Lower lobe of right lung (tissue), 2 donors: ENCODE data around the gene RNF43. TPM values are rescaled to one million over a fixed set of nuclear protein-coding genes. Genes with fewer than 3 reads are reported as not detected.

Source experiments
- ATAC-seq, 2 donors: fragments of 200-7000 bp; cut with Tn5 transposase; one replicate each; pipeline ENCODE4 v1.9.1; 2020 to 2022; ENCODE audit warnings: mild to moderate bottlenecking in 2 of 2, moderate library complexity in 2 of 2
- DNase-seq: peaks from one replicate; pipeline ENCODE4 v3.0.0-alpha.2; 2020
- H3K27ac ChIP-seq: fragments of 200-600 bp; one replicate; pipeline ENCODE4 v1.8.0; 2022
- H3K27me3 ChIP-seq: fragments of 200-600 bp; one replicate; pipeline ENCODE4 v1.8.0; 2022; ENCODE audit warnings: low read depth
- H3K36me3 ChIP-seq: fragments of 200-600 bp; one replicate; pipeline ENCODE4 v1.8.0; 2022; ENCODE audit warnings: mild to moderate bottlenecking
- H3K4me1 ChIP-seq: fragments of 200-600 bp; one replicate; pipeline ENCODE4 v1.8.0; 2022
- H3K4me3 ChIP-seq: fragments of 200-600 bp; one replicate; pipeline ENCODE4 v1.8.0; 2022; ENCODE audit warnings: mild to moderate bottlenecking
- H3K9me3 ChIP-seq: fragments of 200-600 bp; one replicate; pipeline ENCODE4 v1.8.0; 2022
- intact Hi-C: fragments of 100-400 bp; cut with DNase I; formaldehyde crosslinking; loops from one replicate; pipeline ENCODE4 v1.11.0; 2022
- total RNA-seq: library from RNA; stranded (reverse); fragmentation: NEBNext Ultra II Directional; extraction: Animal tissue kit (Norgen Biotek cat#: 25700); gene quantifications from one replicate; pipeline ENCODE4 v1.2.1, GENCODE V29; 2021
- TF ChIP-seq, protein P1 (sequence below): fragments of 200-600 bp; IDR thresholded peaks from one replicate; pipeline ENCODE4 v1.8.0; 2022; ENCODE audit warnings: antibody characterized with exemption, mild to moderate bottlenecking
- donor health status: DM: no; HTN: yes; CAD: no; lungs with severe emphysema.

RNF43 gene
- total RNA-seq, 1 donor from 2014 or later, result 9.7 TPM

DNA sequence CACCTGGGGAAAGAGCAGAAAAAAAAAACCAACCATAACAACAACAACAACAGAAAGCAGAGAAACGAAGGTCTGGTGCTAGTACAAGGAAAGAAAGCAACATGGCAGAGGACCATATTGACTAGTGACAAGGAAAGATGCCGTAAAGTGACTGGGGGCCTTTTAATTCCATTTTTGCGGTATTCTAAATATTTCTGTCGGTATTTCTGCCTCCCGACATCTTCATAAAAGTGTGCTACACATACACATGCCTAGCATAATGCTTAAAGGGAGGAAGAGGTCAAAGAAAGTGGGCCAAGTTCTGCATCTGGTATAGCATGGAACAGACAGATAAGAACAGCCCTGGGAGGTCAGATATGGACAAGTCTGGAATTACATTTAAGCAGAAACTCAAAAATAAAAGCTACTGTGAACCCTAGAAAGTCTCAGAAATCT, 19.5 kb upstream of the RNF43 start:
- Histone ChIP-seq H3K27ac (no peak overlapping the region), H3K36me3 (no peaks in the 10 kb centered on the region), H3K4me1 (no peaks in the 10 kb centered on the region), H3K4me3 (no peak overlapping the region), H3K27me3 (no peaks in the 10 kb centered on the region), H3K9me3 (no peaks in the 10 kb centered on the region)
- ATAC-seq (no peak), DNase-seq (no peak)
- TF ChIP-seq, protein P1, sequence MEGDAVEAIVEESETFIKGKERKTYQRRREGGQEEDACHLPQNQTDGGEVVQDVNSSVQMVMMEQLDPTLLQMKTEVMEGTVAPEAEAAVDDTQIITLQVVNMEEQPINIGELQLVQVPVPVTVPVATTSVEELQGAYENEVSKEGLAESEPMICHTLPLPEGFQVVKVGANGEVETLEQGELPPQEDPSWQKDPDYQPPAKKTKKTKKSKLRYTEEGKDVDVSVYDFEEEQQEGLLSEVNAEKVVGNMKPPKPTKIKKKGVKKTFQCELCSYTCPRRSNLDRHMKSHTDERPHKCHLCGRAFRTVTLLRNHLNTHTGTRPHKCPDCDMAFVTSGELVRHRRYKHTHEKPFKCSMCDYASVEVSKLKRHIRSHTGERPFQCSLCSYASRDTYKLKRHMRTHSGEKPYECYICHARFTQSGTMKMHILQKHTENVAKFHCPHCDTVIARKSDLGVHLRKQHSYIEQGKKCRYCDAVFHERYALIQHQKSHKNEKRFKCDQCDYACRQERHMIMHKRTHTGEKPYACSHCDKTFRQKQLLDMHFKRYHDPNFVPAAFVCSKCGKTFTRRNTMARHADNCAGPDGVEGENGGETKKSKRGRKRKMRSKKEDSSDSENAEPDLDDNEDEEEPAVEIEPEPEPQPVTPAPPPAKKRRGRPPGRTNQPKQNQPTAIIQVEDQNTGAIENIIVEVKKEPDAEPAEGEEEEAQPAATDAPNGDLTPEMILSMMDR, result no peak
- intact Hi-C loops, result no loop called here

DNA sequence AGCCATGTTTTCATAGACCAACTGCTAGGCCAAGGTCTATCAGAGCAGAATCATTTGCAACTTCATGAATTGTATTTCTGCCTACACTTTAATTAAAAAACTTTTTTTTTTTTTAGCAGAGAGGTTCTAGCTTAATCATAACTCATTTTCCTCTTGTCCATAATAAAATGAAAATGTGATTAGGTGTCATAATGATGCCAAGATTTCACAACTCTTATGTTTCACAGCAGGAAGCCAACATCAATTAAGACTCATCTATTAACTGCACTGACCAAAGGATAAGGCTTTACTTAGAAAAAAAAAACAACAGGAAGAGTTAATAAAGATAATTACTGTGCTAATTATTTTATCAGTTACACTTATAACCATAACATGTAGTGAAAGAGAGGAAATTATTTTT, 18.9 kb upstream of the RNF43 start:
- Histone ChIP-seq H3K27me3 (no peaks in the 10 kb centered on the region), H3K4me1 (no peaks in the 10 kb centered on the region), H3K4me3 (no peak overlapping the region), H3K36me3 (no peaks in the 10 kb centered on the region), H3K27ac (no peak overlapping the region), H3K9me3 (no peaks in the 10 kb centered on the region)
- TF ChIP-seq, protein P1, result no peak
- no peak for ATAC-seq
- DNase-seq, result no peak
- intact Hi-C loops, result no loop called here

DNA sequence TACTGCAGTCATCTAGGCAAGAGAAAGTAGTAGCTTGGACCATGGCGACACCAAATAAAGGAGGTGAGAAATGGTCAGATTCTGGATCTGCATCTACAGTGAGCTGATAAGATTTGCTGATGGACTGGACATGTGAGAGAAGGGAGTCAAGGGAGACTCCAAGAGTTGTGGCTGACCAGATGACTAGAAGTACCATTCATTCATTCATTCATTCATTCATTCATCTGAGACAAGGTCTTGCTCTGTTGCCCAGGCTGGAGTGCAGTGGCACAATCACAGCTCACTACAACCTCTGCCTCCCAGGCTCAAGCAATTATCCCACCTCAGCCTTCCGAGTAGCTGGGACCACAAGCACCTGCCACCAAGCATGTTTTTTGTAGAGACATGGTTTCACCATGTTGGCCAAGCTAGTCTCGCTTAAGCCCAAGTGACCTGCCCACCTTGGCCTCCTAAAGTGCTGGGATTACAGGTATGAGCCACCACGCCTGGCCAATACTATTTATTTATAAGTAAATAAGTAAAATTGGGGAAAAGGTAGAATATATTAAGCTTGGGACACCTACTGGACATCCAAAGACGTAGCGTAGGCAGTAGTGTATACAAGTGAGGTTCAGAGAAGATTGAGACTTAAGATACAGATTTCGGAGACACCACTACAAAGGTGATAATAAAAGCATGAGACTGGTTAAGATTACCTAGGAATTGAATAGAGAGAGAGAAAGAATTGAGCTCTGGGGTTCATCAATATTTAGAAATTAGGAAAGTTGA, 15.7 kb upstream of the RNF43 start:
- Histone ChIP-seq H3K27me3 (peaks cover 3% of the 10 kb centered on the region), H3K27ac (no peak overlapping the region), H3K9me3 (no peaks in the 10 kb centered on the region), H3K4me1 (no peaks in the 10 kb centered on the region), H3K4me3 (no peak overlapping the region), H3K36me3 (no peaks in the 10 kb centered on the region)
- intact Hi-C loops, result no loop called here
- TF ChIP-seq, protein P1, result no peak
- DNase-seq, result no peak
- ATAC-seq, result no peak

DNA sequence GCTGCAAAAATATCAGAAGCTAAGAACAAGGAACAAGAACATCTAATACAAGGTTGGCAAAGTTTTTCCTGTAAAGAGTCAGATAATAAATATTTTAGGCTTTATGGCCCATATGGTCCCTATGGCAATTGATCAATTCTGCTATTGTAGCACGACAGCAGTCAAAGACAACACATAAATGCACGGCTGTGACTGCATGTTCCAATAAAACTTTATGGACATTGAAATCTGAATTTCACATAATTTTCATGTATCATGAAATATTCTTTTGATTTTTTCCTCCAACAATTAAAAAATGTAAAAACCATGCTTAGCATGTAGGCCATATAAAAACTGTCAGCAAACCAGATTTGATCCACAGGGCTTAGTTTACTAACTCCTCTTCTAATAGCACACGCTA, 10.5 kb upstream of the RNF43 start:
- Histone ChIP-seq H3K36me3 (no peaks in the 10 kb centered on the region), H3K27ac (no peak overlapping the region), H3K4me1 (no peaks in the 10 kb centered on the region), H3K9me3 (no peaks in the 10 kb centered on the region), H3K27me3 (peaks cover 3% of the 10 kb centered on the region), H3K4me3 (no peak overlapping the region)
- TF ChIP-seq, protein P1, result no peak
- DNase-seq (no peak), ATAC-seq (no peak)
- intact Hi-C loops, result no loop called here

DNA sequence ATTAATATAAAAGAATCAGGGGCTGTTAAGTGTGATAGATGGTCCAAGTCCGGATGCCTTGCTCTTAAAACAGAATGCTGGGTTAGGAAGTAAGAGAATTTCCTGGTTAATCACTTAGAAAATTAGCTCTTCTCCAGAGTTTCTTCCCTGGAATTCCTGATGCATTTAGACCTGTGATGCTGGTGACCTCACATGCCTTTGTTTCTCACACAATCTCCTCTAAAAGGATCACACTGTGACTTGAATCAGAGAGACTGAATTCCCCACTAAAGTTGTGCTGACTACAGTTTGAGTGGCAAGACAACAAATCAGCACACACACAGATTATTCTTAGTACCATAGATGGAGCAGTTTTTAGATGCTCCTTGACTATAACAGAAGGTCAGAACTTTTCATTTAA, 4.4 kb upstream of the RNF43 start:
- intact Hi-C loops, result no loop called here
- no peaks in the 10 kb centered on the region for H3K9me3 ChIP-seq
- no peak for ATAC-seq
- DNase-seq, result no peak
- TF ChIP-seq, protein P1, result no peak
- no peaks in the 10 kb centered on the region for H3K36me3 ChIP-seq
- no peak overlapping the region for H3K27ac ChIP-seq
- H3K4me3 ChIP-seq, result no peak overlapping the region
- peaks cover 5% of the 10 kb centered on the region for H3K4me1 ChIP-seq
- no peaks in the 10 kb centered on the region for H3K27me3 ChIP-seq
